CD4-positive, alpha-beta T cell treated with Interleukin-17A for 4 hours (primary cell): ENCODE data around the gene SH3BGR.

ENCODE experiments used
- DNase-seq: peaks from one replicate; pipeline ENCODE4 v3.0.0-alpha.2; 2020; ENCODE audit warnings: mixed read lengths

The SH3BGR gene

DNA sequence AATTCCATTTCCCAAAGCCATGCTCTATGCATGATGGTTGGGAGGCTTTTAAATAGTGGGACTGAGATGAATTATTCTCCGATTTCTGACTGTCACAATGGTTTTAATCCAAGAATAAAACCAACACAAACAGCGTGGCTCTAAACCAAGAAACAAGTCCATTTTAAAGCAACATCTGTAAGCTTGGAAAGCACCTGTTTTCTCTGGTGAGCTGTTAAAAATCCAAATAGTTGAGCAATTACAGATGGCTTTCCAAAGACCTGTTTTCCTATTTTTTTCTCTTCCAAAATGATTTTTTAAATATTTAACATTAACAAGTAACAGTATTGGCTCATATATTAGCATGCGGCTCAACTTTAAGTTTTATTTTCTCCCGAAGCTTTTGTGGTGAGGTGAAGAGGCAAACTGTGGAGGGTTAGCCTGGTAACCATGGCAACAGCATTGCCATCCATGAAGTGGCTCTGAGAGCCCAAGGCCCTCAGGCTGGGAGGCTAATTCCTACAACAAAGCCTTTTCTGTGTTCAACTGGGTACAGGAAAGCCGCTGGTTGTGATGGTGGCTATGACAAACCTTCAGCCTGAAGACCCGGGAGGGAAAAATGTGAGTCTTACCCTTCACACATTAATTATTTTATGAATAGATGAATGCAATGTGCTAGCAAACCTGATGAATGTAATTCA, 104.3 kb downstream of the SH3BGR start:
- DNase-seq, result no peak

DNA sequence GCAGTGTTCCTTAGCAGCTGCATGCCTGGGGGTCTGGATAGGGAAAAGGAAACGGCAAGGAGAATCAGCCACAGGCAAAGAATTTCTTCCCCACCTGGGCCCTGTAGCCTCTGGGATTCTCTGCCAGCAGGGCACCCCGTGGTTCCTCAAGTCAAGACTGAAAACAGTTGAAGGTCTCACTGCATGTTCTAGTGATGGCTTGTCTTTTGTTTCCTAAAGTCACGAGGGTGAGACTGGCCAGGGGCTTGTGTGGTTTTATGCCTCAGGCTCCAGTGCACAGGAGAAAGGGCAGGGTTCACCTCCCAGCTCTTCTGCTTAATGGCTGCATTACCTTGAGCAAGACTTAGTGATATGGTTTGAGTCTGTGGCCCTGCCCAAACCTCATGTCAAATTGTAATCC, 107.7 kb downstream of the SH3BGR start:
- DNase-seq, result no peak

DNA sequence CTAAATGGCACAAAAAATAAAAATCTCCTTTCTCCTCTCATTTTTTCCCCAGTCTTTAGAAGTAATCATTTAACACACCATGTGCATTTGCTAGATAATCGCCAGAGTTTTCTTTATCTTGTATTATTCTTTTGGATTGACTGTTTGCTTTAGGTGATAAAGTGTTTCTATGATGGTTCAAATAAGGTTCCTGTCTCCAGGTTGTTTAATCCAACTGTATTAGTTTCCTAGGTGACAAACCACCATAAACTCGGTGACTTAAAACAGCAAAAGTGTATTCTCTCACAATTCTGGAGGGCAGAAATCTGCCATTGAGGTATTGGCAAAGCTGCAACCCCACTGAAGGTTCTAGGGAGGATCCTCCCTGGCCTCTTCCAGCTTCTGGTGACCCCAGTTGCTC, 109.4 kb downstream of the SH3BGR start:
- DNase-seq, result no peak

DNA sequence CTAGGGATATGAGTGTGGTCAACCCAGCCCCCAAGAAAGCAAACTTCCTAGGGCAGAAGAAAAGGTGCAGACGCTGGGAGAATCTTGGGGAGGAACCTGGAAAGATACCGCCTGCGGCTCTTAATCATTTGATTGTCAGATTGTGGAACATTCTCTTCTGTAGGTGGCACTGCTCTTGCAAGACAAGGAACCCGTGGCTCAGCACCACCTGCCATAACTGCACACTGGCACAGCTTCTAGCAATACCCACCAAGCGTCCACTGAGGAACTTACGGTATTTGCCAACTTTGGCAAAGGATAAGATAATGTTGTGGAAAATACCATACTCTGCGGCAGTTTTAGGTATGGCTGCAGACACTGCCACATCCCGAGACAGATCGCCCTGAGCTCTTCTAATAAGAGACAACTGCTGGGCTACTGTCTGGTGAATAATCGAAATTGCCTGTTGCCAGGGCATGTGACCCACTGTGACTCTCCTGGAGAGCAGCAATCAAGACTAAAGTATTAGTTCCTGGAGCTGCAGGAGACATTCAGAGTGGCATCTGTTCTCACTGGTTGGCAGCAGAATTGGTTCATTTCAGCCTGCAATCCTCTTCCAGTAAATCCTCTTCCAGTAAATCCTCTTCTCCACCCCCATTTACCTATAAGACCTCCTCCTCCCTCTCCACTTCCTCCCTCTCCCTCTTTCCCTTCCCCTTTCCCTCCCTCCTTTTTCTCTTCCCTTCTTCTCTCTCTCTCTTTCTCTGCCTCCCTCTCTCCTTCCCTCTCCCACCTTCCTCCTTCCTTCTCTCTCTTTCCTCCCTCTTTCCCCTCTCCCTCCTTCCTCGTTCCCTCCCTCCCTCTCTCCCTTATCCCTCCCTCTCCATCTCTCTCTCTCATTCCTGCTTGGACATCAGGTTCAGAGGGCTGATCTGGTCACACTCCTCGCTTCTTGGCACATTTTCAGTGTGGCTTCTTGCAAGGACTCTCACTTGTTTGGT, 111.3 kb downstream of the SH3BGR start:
- no peak for DNase-seq

DNA sequence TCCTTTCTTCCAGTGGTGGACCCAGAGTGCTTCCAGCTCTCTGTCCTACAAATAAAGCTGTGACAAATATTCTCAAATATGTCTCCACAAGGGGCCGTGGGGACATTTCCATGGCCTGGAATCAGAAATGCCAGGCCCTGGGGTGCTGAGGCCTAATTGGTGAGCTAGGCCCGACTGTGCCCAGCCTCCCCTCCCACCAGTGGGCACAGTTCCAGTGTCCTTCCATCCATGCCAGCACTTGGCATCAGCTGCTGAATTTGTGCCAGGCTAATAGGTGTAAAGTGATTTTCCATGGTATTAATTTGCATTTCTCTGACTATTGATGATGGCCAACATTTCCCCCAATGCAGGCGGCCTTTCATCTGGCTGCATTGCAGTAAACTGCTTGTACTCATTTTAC, 112.4 kb downstream of the SH3BGR start:
- no peak for DNase-seq
